Activated T-cell treated with anti-CD3 and anti-CD28 coated beads, Interleukin-2, amount 50 U/mL, for 24 hours (primary cell): ENCODE measurements around the gene CECR2.

Source experiments
- DNase-seq: peaks from one replicate; pipeline ENCODE4 v3.0.0-alpha.2; 2020
- H3K27ac Mint-ChIP-seq: 2 replicates; pipeline ENCODE4 v1.8.0; 2020; ENCODE audit warnings: mild to moderate bottlenecking, mixed read lengths
- H3K27me3 Mint-ChIP-seq: 2 replicates; pipeline ENCODE4 v1.8.0; 2020; ENCODE audit warnings: mixed read lengths
- H3K36me3 Mint-ChIP-seq: 2 replicates; pipeline ENCODE4 v1.8.0; 2020; ENCODE audit warnings: low read depth, mixed read lengths
- H3K4me1 Mint-ChIP-seq: 2 replicates; pipeline ENCODE4 v1.8.0; 2020; ENCODE audit warnings: low read depth, mixed read lengths
- H3K4me3 Mint-ChIP-seq: 2 replicates; pipeline ENCODE4 v1.8.0; 2020; ENCODE audit warnings: mild to moderate bottlenecking, moderate library complexity, mixed read lengths
- H3K9me3 Mint-ChIP-seq: 2 replicates; pipeline ENCODE4 v1.8.0; 2020; ENCODE audit warnings: mixed read lengths

The CECR2 gene

DNA sequence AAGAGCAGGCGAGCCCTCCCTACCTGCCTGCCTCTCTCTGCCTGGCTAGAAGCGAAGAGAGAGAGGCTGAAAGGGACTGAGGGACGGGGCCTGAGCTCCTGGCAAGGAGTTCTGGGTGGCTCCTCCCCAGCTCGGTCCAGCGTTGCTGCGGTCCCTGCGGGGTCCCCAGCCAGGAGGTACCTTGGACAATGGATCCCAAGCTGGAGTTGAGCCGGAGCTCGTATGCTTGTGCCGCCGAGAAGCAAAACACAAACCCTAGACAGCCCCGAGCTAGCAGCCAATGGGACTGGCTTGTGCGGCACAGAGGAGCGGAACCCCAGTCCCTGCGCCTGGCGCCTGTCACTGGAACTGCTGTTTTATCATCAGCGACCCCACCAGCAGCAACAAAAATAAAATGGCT, 212.4 kb downstream of the CECR2 start:
- no peak for DNase-seq
- peaks cover 3% of the 10 kb centered on the region for H3K27me3 Mint-ChIP-seq
- H3K27ac Mint-ChIP-seq, result no peak overlapping the region
- no peaks in the 10 kb centered on the region for H3K36me3 Mint-ChIP-seq
- H3K4me1 Mint-ChIP-seq, result no peaks in the 10 kb centered on the region
- no peaks in the 10 kb centered on the region for H3K9me3 Mint-ChIP-seq
- H3K4me3 Mint-ChIP-seq, result no peak overlapping the region

- Mint-ChIP-seq H3K27ac (no peak overlapping the region), H3K9me3 (no peaks in the 10 kb centered on the region), H3K4me1 (no peaks in the 10 kb centered on the region), H3K36me3 (no peaks in the 10 kb centered on the region), H3K27me3 (peaks cover 3% of the 10 kb centered on the region), H3K4me3 (no peak overlapping the region)
- DNase-seq, result no peak
Observed at GRCh38 chr22:17583151-17583550, 213.9 kb downstream of the CECR2 start.

GRCh38 chr22:17586831-17587440, 217.7 kb downstream of the CECR2 start:
- no peaks in the 10 kb centered on the region for H3K4me1 Mint-ChIP-seq

GRCh38 chr22:17587629-17588028, 218.4 kb downstream of the CECR2 start:
- H3K27me3 Mint-ChIP-seq, result no peaks in the 10 kb centered on the region
- no peak overlapping the region for H3K4me3 Mint-ChIP-seq
- no peak overlapping the region for H3K27ac Mint-ChIP-seq
- no peaks in the 10 kb centered on the region for H3K9me3 Mint-ChIP-seq
- no peaks in the 10 kb centered on the region for H3K4me1 Mint-ChIP-seq
- peaks cover 31% of the 10 kb centered on the region for H3K36me3 Mint-ChIP-seq
- no peak for DNase-seq

More at GRCh38 chr22:17586831-17587440, 217.7 kb downstream of the CECR2 start:
- no peak for DNase-seq
- no peak overlapping the region for H3K4me3 Mint-ChIP-seq
- no peaks in the 10 kb centered on the region for H3K9me3 Mint-ChIP-seq
- no peak overlapping the region for H3K27ac Mint-ChIP-seq
- H3K36me3 Mint-ChIP-seq, result peaks cover 24% of the 10 kb centered on the region
- H3K27me3 Mint-ChIP-seq, result no peaks in the 10 kb centered on the region

GRCh38 chr22:17588606-17589005, 219.3 kb downstream of the CECR2 start:
- H3K27ac Mint-ChIP-seq, result no peak overlapping the region
- H3K27me3 Mint-ChIP-seq, result no peaks in the 10 kb centered on the region
- peaks cover 41% of the 10 kb centered on the region for H3K36me3 Mint-ChIP-seq
- H3K4me3 Mint-ChIP-seq, result no peak overlapping the region
- no peaks in the 10 kb centered on the region for H3K9me3 Mint-ChIP-seq
- DNase-seq, result no peak
- H3K4me1 Mint-ChIP-seq, result no peaks in the 10 kb centered on the region

DNA sequence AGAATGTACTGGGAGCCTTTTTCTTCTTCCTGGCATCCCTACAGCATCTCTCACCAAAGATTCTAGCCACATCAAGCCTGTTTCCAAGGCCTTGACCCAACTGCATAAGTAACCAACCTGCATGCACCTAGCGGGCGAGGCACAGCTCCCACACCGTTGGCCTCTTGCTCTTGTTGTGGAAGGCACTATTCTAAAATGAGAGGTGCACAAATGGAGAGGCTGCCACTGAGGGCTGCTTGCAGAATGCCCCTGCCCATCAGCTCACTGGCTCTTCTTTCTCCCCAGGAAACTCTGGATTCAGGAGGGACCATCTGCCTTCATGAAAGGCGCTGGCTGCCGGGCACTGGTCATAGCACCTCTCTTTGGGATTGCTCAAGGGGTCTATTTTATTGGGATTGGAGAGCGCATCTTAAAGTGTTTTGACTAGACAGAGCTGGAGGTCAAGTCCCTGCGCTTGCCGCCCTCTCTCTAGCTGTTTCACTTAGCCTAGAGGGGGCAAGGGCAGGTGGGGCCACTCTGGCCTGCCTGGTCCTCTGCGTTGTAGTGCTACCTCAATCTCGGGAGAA, 220.6 kb downstream of the CECR2 start:
- no peaks in the 10 kb centered on the region for H3K27me3 Mint-ChIP-seq

GRCh38 chr22:17590586-17590985, 221.3 kb downstream of the CECR2 start:
- Mint-ChIP-seq H3K4me3 (no peak overlapping the region), H3K9me3 (no peaks in the 10 kb centered on the region)

More for the DNA sequence above, 220.6 kb downstream of the CECR2 start:
- H3K9me3 Mint-ChIP-seq, result no peaks in the 10 kb centered on the region
- peak overlapping the region; percentile 2 for H3K27ac Mint-ChIP-seq
- H3K36me3 Mint-ChIP-seq, result peaks cover 53% of the 10 kb centered on the region
- no peak overlapping the region for H3K4me3 Mint-ChIP-seq
- no peaks in the 10 kb centered on the region for H3K4me1 Mint-ChIP-seq
- DNase-seq, result no peak

DNA sequence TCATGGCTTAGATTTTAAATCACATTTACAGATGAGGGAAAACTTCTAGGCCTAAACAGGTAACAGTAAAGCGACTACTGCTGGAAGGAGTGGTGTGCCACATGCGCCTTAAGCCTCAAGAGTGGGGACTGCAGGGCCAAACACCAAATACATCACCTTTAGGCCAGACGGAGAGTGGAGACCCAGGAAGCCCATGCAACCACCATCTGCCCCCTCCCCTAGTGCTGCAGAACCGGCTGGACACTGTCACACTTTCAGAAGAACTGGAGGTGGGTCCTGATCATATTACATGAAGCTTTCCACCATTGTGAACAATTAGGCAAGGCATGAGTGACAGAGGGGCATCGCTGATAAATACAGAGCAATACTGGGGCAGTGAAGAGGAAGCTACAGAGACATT, 222.9 kb downstream of the CECR2 start:
- Mint-ChIP-seq H3K4me3 (no peak overlapping the region), H3K27me3 (no peaks in the 10 kb centered on the region), H3K27ac (no peak overlapping the region), H3K9me3 (no peaks in the 10 kb centered on the region), H3K36me3 (peaks cover 74% of the 10 kb centered on the region), H3K4me1 (no peaks in the 10 kb centered on the region)
- no peak for DNase-seq

More at GRCh38 chr22:17590586-17590985, 221.3 kb downstream of the CECR2 start:
- Mint-ChIP-seq H3K4me1 (no peaks in the 10 kb centered on the region), H3K36me3 (peaks cover 60% of the 10 kb centered on the region), H3K27me3 (no peaks in the 10 kb centered on the region), H3K27ac (no peak overlapping the region)
- DNase-seq, result no peak

DNA sequence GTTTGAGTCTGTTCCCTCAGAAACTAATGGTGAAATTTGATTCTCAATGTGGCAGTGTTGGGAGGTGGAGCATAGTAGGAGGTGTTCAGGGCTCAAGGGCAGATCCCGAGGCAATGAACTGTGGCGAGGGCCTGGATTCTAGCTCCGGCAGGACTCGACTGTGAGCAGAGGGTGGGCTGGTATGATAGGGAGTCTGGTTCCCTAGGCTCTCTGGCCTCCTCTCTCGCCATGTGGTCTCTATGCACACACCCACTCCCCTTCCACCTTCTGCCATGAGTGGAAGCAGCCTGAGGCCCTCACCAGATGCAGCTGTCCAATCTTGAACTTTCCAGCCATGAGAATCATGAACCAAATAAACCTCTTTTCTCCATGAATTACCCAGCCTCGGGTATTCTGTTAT, 227.0 kb downstream of the CECR2 start:
- no peaks in the 10 kb centered on the region for H3K9me3 Mint-ChIP-seq
- peak overlapping the region; percentile 39 for H3K27ac Mint-ChIP-seq
- H3K36me3 Mint-ChIP-seq, result peaks cover 97% of the 10 kb centered on the region
- H3K4me1 Mint-ChIP-seq, result peaks cover 2% of the 10 kb centered on the region
- H3K27me3 Mint-ChIP-seq, result no peaks in the 10 kb centered on the region
- no peak overlapping the region for H3K4me3 Mint-ChIP-seq
- DNase-seq, result no peak

DNA sequence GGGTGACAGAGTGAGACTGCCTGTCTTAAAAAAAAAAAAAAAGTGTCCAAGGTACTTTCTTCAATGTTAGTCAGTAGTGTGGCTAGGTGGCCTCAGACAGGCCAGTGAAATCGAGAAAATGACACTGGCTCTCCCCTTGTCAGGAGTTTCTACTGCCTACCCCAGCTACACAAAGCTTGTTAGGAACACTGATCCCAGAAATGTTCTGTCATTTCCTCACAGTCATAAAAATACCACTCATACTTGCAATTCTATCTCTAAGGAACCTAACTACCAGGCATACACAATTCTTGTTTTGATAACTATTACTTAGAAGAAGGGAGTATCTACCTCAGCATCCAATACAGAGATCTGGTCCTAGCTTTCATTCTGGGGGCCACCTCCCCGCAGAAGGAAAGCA, 228.0 kb downstream of the CECR2 start:
- Mint-ChIP-seq H3K4me1 (peaks cover 2% of the 10 kb centered on the region), H3K27me3 (no peaks in the 10 kb centered on the region), H3K27ac (peak overlapping the region; percentile 54), H3K4me3 (no peak overlapping the region), H3K9me3 (no peaks in the 10 kb centered on the region), H3K36me3 (peaks cover 92% of the 10 kb centered on the region)
- no peak for DNase-seq

GRCh38 chr22:17598318-17598717, 229.1 kb downstream of the CECR2 start:
- peaks cover 84% of the 10 kb centered on the region for H3K36me3 Mint-ChIP-seq

DNA sequence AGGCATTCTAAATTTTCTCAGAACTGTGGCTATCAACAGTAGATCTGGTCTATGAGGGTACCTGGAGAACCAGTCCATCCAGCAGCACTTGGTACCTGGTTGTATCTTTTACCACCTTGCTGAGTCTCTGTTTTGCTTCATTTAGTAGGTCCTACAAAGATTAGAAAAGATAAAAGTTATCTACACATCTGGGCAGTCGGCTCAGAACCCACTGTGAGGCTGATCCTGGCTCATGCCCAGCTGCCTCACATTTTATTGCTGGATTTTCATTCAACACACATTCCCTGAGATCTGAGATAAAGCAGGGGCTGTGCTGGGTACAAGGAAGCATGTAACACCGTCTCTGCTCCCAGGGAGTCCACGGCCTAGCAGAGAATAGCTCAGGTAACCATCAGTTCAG, 231.8 kb downstream of the CECR2 start:
- Mint-ChIP-seq H3K4me1 (peaks cover 5% of the 10 kb centered on the region), H3K27ac (peak overlapping the region; percentile 76), H3K27me3 (no peaks in the 10 kb centered on the region), H3K9me3 (no peaks in the 10 kb centered on the region), H3K4me3 (no peak overlapping the region), H3K36me3 (peaks cover 70% of the 10 kb centered on the region)
- DNase-seq, result no peak

More at GRCh38 chr22:17598318-17598717, 229.1 kb downstream of the CECR2 start:
- no peaks in the 10 kb centered on the region for H3K9me3 Mint-ChIP-seq
- no peaks in the 10 kb centered on the region for H3K27me3 Mint-ChIP-seq
- peaks cover 2% of the 10 kb centered on the region for H3K4me1 Mint-ChIP-seq
- DNase-seq, result no peak
- no peak overlapping the region for H3K27ac Mint-ChIP-seq
- H3K4me3 Mint-ChIP-seq, result no peak overlapping the region

DNA sequence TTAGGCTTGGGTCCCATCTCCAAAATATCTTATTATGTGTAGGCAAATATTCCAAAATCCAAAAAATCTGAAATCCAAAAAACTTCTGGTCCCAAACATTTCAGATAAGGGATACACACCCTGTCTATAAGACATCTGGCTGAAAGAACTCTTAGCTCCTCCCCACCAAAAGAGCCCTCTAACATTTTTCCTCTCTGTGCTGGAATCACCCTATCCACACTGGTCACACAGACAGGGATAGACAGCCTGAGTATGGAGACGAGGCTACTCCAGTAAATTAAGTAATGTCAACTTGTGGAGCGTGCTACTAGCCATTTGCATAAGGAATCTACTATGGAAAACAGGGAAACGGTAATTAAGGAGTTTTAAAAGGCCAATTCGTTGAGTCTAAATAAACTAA, 234.4 kb downstream of the CECR2 start:
- peak overlapping the region; percentile 62 for H3K27ac Mint-ChIP-seq

DNA sequence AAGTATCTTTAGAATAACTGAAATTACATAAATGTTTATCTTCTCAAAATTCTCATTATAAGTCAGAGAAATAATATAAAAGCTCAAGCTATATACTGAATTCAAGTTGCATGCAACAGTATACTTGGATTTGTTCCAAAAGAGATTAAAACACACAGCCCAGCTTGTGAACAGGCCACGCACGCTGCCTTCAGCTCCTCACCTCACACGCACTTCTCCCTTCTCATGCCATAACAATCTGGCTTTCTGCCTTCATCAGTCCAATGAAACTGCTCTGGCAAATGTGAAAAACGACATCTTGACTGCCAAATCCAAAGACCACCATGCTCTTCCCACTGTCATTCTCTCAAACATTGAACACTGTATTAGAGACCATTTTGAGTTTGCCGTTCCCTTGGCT, 237.2 kb downstream of the CECR2 start:
- H3K27ac Mint-ChIP-seq, result no peak overlapping the region
- peaks cover 7% of the 10 kb centered on the region for H3K4me1 Mint-ChIP-seq
- H3K4me3 Mint-ChIP-seq, result no peak overlapping the region
- H3K27me3 Mint-ChIP-seq, result no peaks in the 10 kb centered on the region
- no peaks in the 10 kb centered on the region for H3K9me3 Mint-ChIP-seq
- DNase-seq, result no peak
- H3K36me3 Mint-ChIP-seq, result peaks cover 39% of the 10 kb centered on the region

More for the DNA sequence above, 234.4 kb downstream of the CECR2 start:
- DNase-seq, result no peak
- Mint-ChIP-seq H3K9me3 (no peaks in the 10 kb centered on the region), H3K4me1 (peaks cover 6% of the 10 kb centered on the region), H3K36me3 (peaks cover 49% of the 10 kb centered on the region), H3K27me3 (no peaks in the 10 kb centered on the region), H3K4me3 (no peak overlapping the region)
